ENCODE data around the gene RALGAPA2. TPM values are rescaled to one million over a fixed set of nuclear protein-coding genes. Genes with fewer than 3 reads are reported as not detected.

Gene RALGAPA2
- total RNA-seq (ENCODE audit: low replicate concordance) = 6.2 and 10.8 TPM in 2 replicates

GRCh38 chr20:20712474-20713243, at the start of gene RALGAPA2:
Gene RALGAPA2, minus strand, starts transcription at chr20:20712644. Its CDS starts 164 bp downstream, at chr20:20712480.
- DNase-seq (ENCODE audit: low read depth) = peak; percentile 99
- TF ChIP-seq CTCF (IDR thresholded peaks at IDR 0.05; ENCODE audit: insufficient read depth, low read length) = peak; percentile 12
- H3K4me3 ChIP-seq (ENCODE audit: low read depth, low read length) = peak within 1 kb of the TSS; percentile 84

GRCh38 chr20:20761301-20761700, 48.9 kb upstream of the RALGAPA2 start:
- H3K4me3 ChIP-seq (ENCODE audit: low read depth, low read length) = no peak overlapping the region
- no peak for DNase-seq (ENCODE audit: low read depth)
- no peak for TF ChIP-seq CTCF (IDR thresholded peaks at IDR 0.05; ENCODE audit: insufficient read depth, low read length)

- DNase-seq (ENCODE audit: low read depth) = no peak
- no peak for TF ChIP-seq CTCF (IDR thresholded peaks at IDR 0.05; ENCODE audit: insufficient read depth, low read length)
- no peak overlapping the region for H3K4me3 ChIP-seq (ENCODE audit: low read depth, low read length)
These were observed 46.7 kb upstream of the RALGAPA2 start for GRCh38 chr20:20759132-20759531.

- no peak overlapping the region for H3K4me3 ChIP-seq (ENCODE audit: low read depth, low read length)
- no peak for TF ChIP-seq CTCF (IDR thresholded peaks at IDR 0.05; ENCODE audit: insufficient read depth, low read length)
These were observed 43.4 kb upstream of the RALGAPA2 start for GRCh38 chr20:20755674-20756319.

GRCh38 chr20:20755231-20755630, 42.8 kb upstream of the RALGAPA2 start:
- H3K4me3 ChIP-seq (ENCODE audit: low read depth, low read length) = no peak overlapping the region
- no peak for DNase-seq (ENCODE audit: low read depth)
- TF ChIP-seq CTCF (IDR thresholded peaks at IDR 0.05; ENCODE audit: insufficient read depth, low read length) = no peak

More at GRCh38 chr20:20755674-20756319, 43.4 kb upstream of the RALGAPA2 start:
- no peak for DNase-seq (ENCODE audit: low read depth)

- no peak for TF ChIP-seq CTCF (IDR thresholded peaks at IDR 0.05; ENCODE audit: insufficient read depth, low read length)
- no peak for DNase-seq (ENCODE audit: low read depth)
- H3K4me3 ChIP-seq (ENCODE audit: low read depth, low read length) = no peak overlapping the region
These were observed 42.3 kb upstream of the RALGAPA2 start for GRCh38 chr20:20754714-20755113.

Measured in fibroblast of the aortic adventitia (primary cell).